HG03108 (cell line): ENCODE data around the gene PRRX1.

Experiments
- ATAC-seq: cut with Tn5 transposase; IDR thresholded peaks from one replicate; pipeline ENCODE4 v1.9.1; 2021; ENCODE audit warnings: moderate library complexity; ENCODE audit not compliant: unreplicated experiment

Gene PRRX1

GRCh38 chr1:170686291-170686690 lies 22.4 kb downstream of the PRRX1 start:
- ATAC-seq: no peak

GRCh38 chr1:170687621-170688020 lies 23.7 kb downstream of the PRRX1 start:
- ATAC-seq: no peak

GRCh38 chr1:170691258-170691657 lies 27.3 kb downstream of the PRRX1 start:
- ATAC-seq: no peak

- no peak for ATAC-seq
These were observed 29.1 kb downstream of the PRRX1 start for GRCh38 chr1:170692866-170693575.

GRCh38 chr1:170694172-170694926 lies 30.4 kb downstream of the PRRX1 start:
- ATAC-seq: no peak

- ATAC-seq: no peak
These were observed 32.1 kb downstream of the PRRX1 start for GRCh38 chr1:170695955-170696590.

GRCh38 chr1:170696591-170697290 lies 32.8 kb downstream of the PRRX1 start:
- no peak for ATAC-seq

GRCh38 chr1:170697316-170697715 lies 33.4 kb downstream of the PRRX1 start:
- ATAC-seq: no peak

- no peak for ATAC-seq
These were observed 34.7 kb downstream of the PRRX1 start for GRCh38 chr1:170698301-170699275.

GRCh38 chr1:170699696-170700095 lies 35.8 kb downstream of the PRRX1 start:
- no peak for ATAC-seq

- no peak for ATAC-seq
These were observed 37.1 kb downstream of the PRRX1 start for GRCh38 chr1:170700842-170701615.

- ATAC-seq: no peak
These were observed 38.0 kb downstream of the PRRX1 start for GRCh38 chr1:170701962-170702361.

GRCh38 chr1:170703591-170703990 lies 39.7 kb downstream of the PRRX1 start:
- no peak for ATAC-seq

GRCh38 chr1:170704256-170704655 lies 40.3 kb downstream of the PRRX1 start:
- no peak for ATAC-seq

GRCh38 chr1:170705981-170706380 lies 42.0 kb downstream of the PRRX1 start:
- ATAC-seq: no peak

GRCh38 chr1:170707117-170707516 lies 43.2 kb downstream of the PRRX1 start:
- ATAC-seq: no peak

- no peak for ATAC-seq
These were observed 44.2 kb downstream of the PRRX1 start for GRCh38 chr1:170707959-170708655.

GRCh38 chr1:170711682-170712081 lies 47.8 kb downstream of the PRRX1 start:
- no peak for ATAC-seq

GRCh38 chr1:170714163-170714562 lies 50.2 kb downstream of the PRRX1 start:
- no peak for ATAC-seq
